Erythroblast (primary cell): Measurements from ENCODE around the gene TSHZ2.

Experiments
- GATA1 ChIP-seq: IDR thresholded peaks from 2 replicates; pipeline ENCODE4 v1.6.1; 2011; ENCODE audit warnings: low read depth, mild to moderate bottlenecking, control low read depth, low read length, moderate library complexity
- POLR2A ChIP-seq: IDR thresholded peaks from 2 replicates; pipeline ENCODE4 v1.6.1; 2011; ENCODE audit warnings: mild to moderate bottlenecking, low read length

GRCh38 chr20:53202777-53203176 lies 230.6 kb downstream of the TSHZ2 start:
- TF ChIP-seq POLR2A (no peak), GATA1 (no peak)
